GM12892 (cell line): Measurements from ENCODE around the gene GTSF1L.

ENCODE experiments used
- POLR2A ChIP-seq: IDR thresholded peaks from 2 replicates; pipeline ENCODE4 v1.6.1; 2011; ENCODE audit warnings: low read depth, low read length, control low read depth
- POLR2AphosphoS5 ChIP-seq: IDR thresholded peaks from 2 replicates; pipeline ENCODE4 v1.6.1; 2011; ENCODE audit warnings: low read depth, low read length, control low read depth
- TAF1 ChIP-seq: IDR thresholded peaks from 2 replicates; pipeline ENCODE4 v1.6.1; 2011; ENCODE audit warnings: low read depth, mild to moderate bottlenecking, control low read depth, low read length, borderline replicate concordance

- TF ChIP-seq POLR2AphosphoS5 (no peak), POLR2A (no peak), TAF1 (no peak)
Measured at GRCh38 chr20:43694763-43695162, 32.0 kb downstream of the GTSF1L start.
